HEK293T (cell line): ENCODE results near the gene ZNF217.
A peak's percentile ranks its signal among the peaks of the same experiment; 100 is the strongest.

Experiments
- ARNT ChIP-seq: fragments of 450-650 bp; IDR thresholded peaks from 2 replicates; pipeline ENCODE4 v1.6.1; 2017; ENCODE audit warnings: mild to moderate bottlenecking
- CTBP1 ChIP-seq: fragments of 450-650 bp; IDR thresholded peaks from 2 replicates; pipeline ENCODE4 v1.6.1; 2016; ENCODE audit warnings: borderline replicate concordance
- ELF4 ChIP-seq: fragments of 450-650 bp; IDR thresholded peaks from 2 replicates; pipeline ENCODE4 v1.6.1; 2017; ENCODE audit warnings: antibody characterized with exemption
- FOXM1 ChIP-seq: fragments of 450-650 bp; IDR thresholded peaks from 2 replicates; pipeline ENCODE4 v1.6.1; 2017; ENCODE audit warnings: mild to moderate bottlenecking, borderline replicate concordance
- LEF1 ChIP-seq: fragments of 450-650 bp; IDR thresholded peaks from 2 replicates; pipeline ENCODE4 v1.6.1; 2017; ENCODE audit warnings: mild to moderate bottlenecking, borderline replicate concordance
- PKNOX1 ChIP-seq: fragments of 450-650 bp; IDR thresholded peaks from 2 replicates; pipeline ENCODE4 v1.6.1; 2016
- SP1 ChIP-seq: fragments of 450-650 bp; IDR thresholded peaks from 2 replicates; pipeline ENCODE4 v1.6.1; 2017
- SUZ12 ChIP-seq: fragments of 450-650 bp; IDR thresholded peaks from 2 replicates; pipeline ENCODE4 v1.6.1; 2016; ENCODE audit warnings: mild to moderate bottlenecking
- ZNF384 ChIP-seq: fragments of 450-650 bp; IDR thresholded peaks from 2 replicates; pipeline ENCODE4 v1.6.1; 2016

GRCh38 chr20:53597030-53597482 lies 3.4 kb upstream of the ZNF217 start:
- TF ChIP-seq ELF4 (no peak), LEF1 (no peak), PKNOX1 (no peak), SP1 (no peak), FOXM1 (no peak), ZNF384 (peak; percentile 68), SUZ12 (no peak), ARNT (no peak), CTBP1 (no peak)
